GM19372 (cell line): ENCODE measurements around the gene ACBD6.
"Not testable (repeated sequence)": the region's sequence is repeated elsewhere in the genome, so short reads cannot be mapped to it uniquely, and the experiment has no call there.

ENCODE experiments used
- ATAC-seq: cut with Tn5 transposase; IDR thresholded peaks from one replicate; pipeline ENCODE4 v1.9.1; 2021; ENCODE audit warnings: mild to moderate bottlenecking, low read depth, moderate library complexity; ENCODE audit not compliant: unreplicated experiment

The ACBD6 gene

GRCh38 chr1:180497826-180498225 lies 4.6 kb downstream of the ACBD6 start:
- ATAC-seq = no peak

GRCh38 chr1:180494370-180494769 lies 8.0 kb downstream of the ACBD6 start:
- ATAC-seq = no peak

GRCh38 chr1:180489976-180490375 lies 12.4 kb downstream of the ACBD6 start:
- ATAC-seq = no peak

GRCh38 chr1:180489313-180489712 lies 13.1 kb downstream of the ACBD6 start:
- ATAC-seq = no peak

GRCh38 chr1:180488661-180489060 lies 13.7 kb downstream of the ACBD6 start:
- ATAC-seq = no peak

GRCh38 chr1:180486092-180486491 lies 16.3 kb downstream of the ACBD6 start:
- ATAC-seq = no peak

- no peak for ATAC-seq
Measured at GRCh38 chr1:180484490-180484889, 17.9 kb downstream of the ACBD6 start.

GRCh38 chr1:180482425-180483275 lies 19.7 kb downstream of the ACBD6 start:
- ATAC-seq = no peak

- ATAC-seq = no peak
Measured at GRCh38 chr1:180470031-180470430, 32.3 kb downstream of the ACBD6 start.

- ATAC-seq = no peak
Measured at GRCh38 chr1:180468311-180468710, 34.1 kb downstream of the ACBD6 start.

- no peak for ATAC-seq
Measured at GRCh38 chr1:180462102-180462501, 40.3 kb downstream of the ACBD6 start.

- not testable (repeated sequence) for ATAC-seq
Measured at GRCh38 chr1:180461682-180462081, 40.7 kb downstream of the ACBD6 start.

- no peak for ATAC-seq
Measured at GRCh38 chr1:180458807-180459206, 43.6 kb downstream of the ACBD6 start.

- ATAC-seq = no peak
Measured at GRCh38 chr1:180456191-180456590, 46.2 kb downstream of the ACBD6 start.

- ATAC-seq = no peak
Measured at GRCh38 chr1:180451504-180451903, 50.9 kb downstream of the ACBD6 start.

GRCh38 chr1:180444522-180444921 lies 57.9 kb downstream of the ACBD6 start:
- ATAC-seq = no peak

- ATAC-seq = no peak
Measured at GRCh38 chr1:180440335-180440734, 62.0 kb downstream of the ACBD6 start.

- no peak for ATAC-seq
Measured at GRCh38 chr1:180435566-180435965, 66.8 kb downstream of the ACBD6 start.

GRCh38 chr1:180433873-180434272 lies 68.5 kb downstream of the ACBD6 start:
- no peak for ATAC-seq

- no peak for ATAC-seq
Measured at GRCh38 chr1:180431683-180432082, 70.7 kb downstream of the ACBD6 start.

GRCh38 chr1:180428782-180429695 lies 73.3 kb downstream of the ACBD6 start:
- ATAC-seq = no peak
